ENCODE results near the gene PPP1R14B. TPM values are rescaled to one million over a fixed set of nuclear protein-coding genes. Genes with fewer than 3 reads are reported as not detected.

The PPP1R14B gene
- total and polyA plus RNA-seq, 12 donors, result 52.4 to 331 (median 92.5) TPM

GRCh38 chr11:64278576-64279190 is 31.9 kb upstream of the PPP1R14B start:
- Histone ChIP-seq H3K4me3 (no peak overlapping the region), H3K27ac (no peak overlapping the region), H3K9me3 (no peaks in the 10 kb centered on the region), H3K36me3 (peaks cover 0 to 78% (median 4%) of the 10 kb centered on the region in 9 donors), H3K4me1 (peaks cover under 1 to 36% (median 15%) of the 10 kb centered on the region in 9 donors), H3K27me3 (no peaks in the 10 kb centered on the region)
- ATAC-seq (no peak), DNase-seq (no peak)
- TF ChIP-seq CTCF (IDR thresholded peaks at IDR 0.05), result no peak
- intact Hi-C loops (cut with DNase I), result no loop called here
- 85 to 89% methylated on average over 8 of the region's 8 CpGs for WGBS, 2 donors

GRCh38 chr11:64276653-64277431 is 30.1 kb upstream of the PPP1R14B start:
- DNase-seq, result no peak

GRCh38 chr11:64275841-64276240 is 29.1 kb upstream of the PPP1R14B start:
- no peak for DNase-seq
- Histone ChIP-seq H3K4me1 (peaks cover 0 to 29% (median 15%) of the 10 kb centered on the region in 9 donors), H3K27me3 (no peaks in the 10 kb centered on the region), H3K9me3 (no peaks in the 10 kb centered on the region), H3K36me3 (peaks cover 0 to 50% (median 4%) of the 10 kb centered on the region in 9 donors), H3K27ac (no peak overlapping the region), H3K4me3 (no peak overlapping the region)
- WGBS, 2 donors, result 85 to 90% methylated on average over 2 of the region's 2 CpGs
- no peak for TF ChIP-seq CTCF (IDR thresholded peaks at IDR 0.05)
- ATAC-seq, result no peak
- intact Hi-C loops (cut with DNase I), result no loop called here

More at GRCh38 chr11:64276653-64277431, 30.1 kb upstream of the PPP1R14B start:
- no peak for ATAC-seq
- Histone ChIP-seq H3K36me3 (peaks cover 0 to 60% (median 4%) of the 10 kb centered on the region in 9 donors), H3K9me3 (no peaks in the 10 kb centered on the region), H3K27me3 (no peaks in the 10 kb centered on the region), H3K4me1 (peaks cover 0 to 34% (median 13%) of the 10 kb centered on the region in 9 donors), H3K4me3 (no peak overlapping the region), H3K27ac (no peak overlapping the region)
- intact Hi-C loops (cut with DNase I), result no loop called here
- WGBS, 2 donors, result 82 to 85% methylated on average over 17 of the region's 17 CpGs
- no peak for TF ChIP-seq CTCF (IDR thresholded peaks at IDR 0.05)

GRCh38 chr11:64275031-64275800 is 28.5 kb upstream of the PPP1R14B start:
- no peak for DNase-seq
- peaks cover 0 to 28% (median 15%) of the 10 kb centered on the region in 9 donors for H3K4me1 ChIP-seq
- ATAC-seq, result no peak
- intact Hi-C loops (cut with DNase I), result no loop called here
- no peak overlapping the region for H3K4me3 ChIP-seq
- no peak for TF ChIP-seq CTCF (IDR thresholded peaks at IDR 0.05)
- no peaks in the 10 kb centered on the region for H3K9me3 ChIP-seq
- no peaks in the 10 kb centered on the region for H3K27me3 ChIP-seq
- WGBS, 2 donors, result 93 to 94% methylated on average over 15 of the region's 15 CpGs
- no peak overlapping the region for H3K27ac ChIP-seq
- H3K36me3 ChIP-seq, result peaks cover 0 to 47% (median 4%) of the 10 kb centered on the region in 9 donors
